ENCODE measurements around the gene RPS15.

- TF ChIP-seq CTCF (optimal IDR thresholded peaks at IDR 0.05 in 1 of 3, IDR thresholded peaks at IDR 0.05 in 1 of 3, conservative IDR thresholded peaks at IDR 0.05 in 1 of 3; ENCODE audit: extremely low read depth in 1 of 3, insufficient read depth in 2 of 3, low read length in 3 of 3) = no peak
- no peak for TF ChIP-seq EZH2 (IDR thresholded peaks at IDR 0.05; ENCODE audit: low read length)
Measured at GRCh38 chr19:1481224-1481892, 43.2 kb downstream of the RPS15 start.

Measured in keratinocyte (primary cell).